K562 (cell line): ENCODE measurements around the gene GLI3.

Source experiments
- PHB ChIP-seq: fragments of 250-450 bp; sonication (Bioruptor Pico); IDR thresholded peaks from 2 replicates; pipeline ENCODE4 v1.5.0; 2021
- POLR2AphosphoS5 ChIP-seq: IDR thresholded peaks from 2 replicates; pipeline ENCODE4 v1.6.1; 2011; ENCODE audit warnings: mild to moderate bottlenecking, low read depth, low read length, moderate library complexity; ENCODE audit not compliant: control insufficient read depth, insufficient read depth
- TAF1 ChIP-seq: IDR thresholded peaks from 2 replicates; pipeline ENCODE4 v1.6.1; 2011; ENCODE audit warnings: mild to moderate bottlenecking, low read length, moderate library complexity; ENCODE audit not compliant: insufficient read depth, control insufficient read depth, severe bottlenecking; ENCODE audit errors: extremely low read depth
- VEZF1 ChIP-seq: fragments of 200-800 bp; sonication (Bioruptor generic); IDR thresholded peaks from 2 replicates; pipeline ENCODE4 v1.6.1; 2017; ENCODE audit warnings: missing genetic modification characterization, missing compliant biosample characterization
- ZNF277 ChIP-seq: fragments of 250-450 bp; sonication (Bioruptor Pico); IDR thresholded peaks from 2 replicates; pipeline ENCODE4 v1.8.0; 2022; ENCODE audit warnings: inconsistent platforms, mild to moderate bottlenecking, moderate library complexity, borderline replicate concordance

GRCh38 chr7:42090056-42090455, 147.0 kb downstream of the GLI3 start:
- no peak for TF ChIP-seq ZNF277 (CRISPR knock-in tag)
- TF ChIP-seq PHB (CRISPR knock-in tag), result no peak
- TF ChIP-seq VEZF1 (CRISPR knock-in tag), result no peak
- no peak for TF ChIP-seq TAF1
- no peak for TF ChIP-seq POLR2AphosphoS5
